Psoas muscle (tissue), 8 donors: ENCODE results near the gene POR. TPM values are rescaled to one million over a fixed set of nuclear protein-coding genes. Genes with fewer than 3 reads are reported as not detected.
A peak's percentile ranks its signal among the peaks of the same experiment; 100 is the strongest.

Experiments
- ATAC-seq, 4 donors: fragments of 200-7000 bp; cut with Tn5 transposase; one replicate each; pipeline ENCODE4 v1.9.1; 2020; ENCODE audit warnings: moderate library complexity in 3 of 4, mild to moderate bottlenecking in 2 of 4
- DNase-seq, 2 donors: peaks; one replicate each; pipeline ENCODE4 v3.0.0-alpha.2; 2020
- H3K27ac ChIP-seq: fragments of 200-600 bp; one replicate; pipeline ENCODE4 v1.8.0; 2022
- H3K27me3 ChIP-seq, 3 donors: fragments of 200-600 bp in 1 of 3; one replicate each; pipeline versions ENCODE4 v1.6.1 to v1.8.0; 2013 to 2022; ENCODE audit warnings: low read length in 2 of 3, mild to moderate bottlenecking in 2 of 3, moderate library complexity in 1 of 3; ENCODE audit not compliant: insufficient read depth in 3 of 3
- H3K36me3 ChIP-seq, 2 donors: fragments of 200-600 bp in 1 of 2; one replicate each; pipeline versions ENCODE4 v1.6.1 to v1.8.0; 2013 to 2022; ENCODE audit warnings: low read depth in 1 of 2, mild to moderate bottlenecking in 1 of 2, moderate library complexity in 1 of 2; ENCODE audit not compliant: insufficient read depth in 1 of 2
- H3K4me1 ChIP-seq: fragments of 200-600 bp; one replicate; pipeline ENCODE4 v1.8.0; 2022
- H3K4me3 ChIP-seq: fragments of 200-600 bp; one replicate; pipeline ENCODE4 v1.8.0; 2022; ENCODE audit warnings: mild to moderate bottlenecking
- H3K9me3 ChIP-seq: fragments of 200-600 bp; one replicate; pipeline ENCODE4 v1.8.0; 2022
- CTCF ChIP-seq: fragments of 200-600 bp; IDR thresholded peaks from one replicate; pipeline ENCODE4 v1.8.0; 2022; ENCODE audit warnings: antibody characterized with exemption
- WGBS, 3 donors: extraction: QIAGEN DNeasy Blood & Tissue Kit; methylation state at CpG; one replicate each; pipeline versions ENCODE4 v1.1.6 to v1.1.7; 2013; 5-methylcytosine and 5-hydroxymethylcytosine counted together
- intact Hi-C, 2 donors: fragments of 100-400 bp; cut with DNase I; formaldehyde crosslinking; loops; one replicate each; pipeline versions ENCODE4 v1.11.0 to v1.14.2; 2022
- polyA plus RNA-seq, 3 donors: library from polyadenylated mRNA; stranded (reverse); fragments of 200-250 nt; gene quantifications; one replicate each; pipeline ENCODE4 v1.2.3, GENCODE V29; 2013
- total RNA-seq, 4 donors: library from RNA; stranded (reverse); fragmentation: NEBNext Ultra II Directional in 2 of 4; extraction: Animal tissue kit (Norgen Biotek cat#: 25700) in 2 of 4; gene quantifications; one replicate each; pipeline versions ENCODE4 v1.2.1 to v1.2.4, GENCODE V29; 2021 to 2023
- donor health status: healthy with polysubstance abuse.
- donor health status: DM: no; HTN: no; CAD: no; lungs with moderate emphysema.
- donor health status: Bipolar disorder and iron deficiency.
- donor health status: healthy.
- donor health status: DM: yes; HTN: yes; CAD: no.
- donor health status: DM: no; HTN: no; CAD: no.
- donor health status: DM: no; HTN: no; CAD: no.
- donor health status: DM: yes; HTN: yes; CAD: no.

The POR gene
- total and polyA plus RNA-seq, 7 donors = 48.8 to 288 (median 138) TPM

- ATAC-seq (peak in 1 of 4 donors; percentile 2), DNase-seq (peak in 1 of 2 donors; percentile 57)
- H3K27ac ChIP-seq = no peak overlapping the region
- H3K9me3 ChIP-seq = no peaks in the 10 kb centered on the region
- no peak overlapping the region for H3K4me3 ChIP-seq
- WGBS, 3 donors = 85 to 90% (median 86%) methylated on average over 27 to 29 of the region's 29 CpGs
- TF ChIP-seq CTCF = no peak
- no peaks in the 10 kb centered on the region for H3K27me3 ChIP-seq
- H3K36me3 ChIP-seq = peaks cover 0 to 67% of the 10 kb centered on the region in 2 donors
- H3K4me1 ChIP-seq = peaks cover 9% of the 10 kb centered on the region
- intact Hi-C loops = no loop called here
These were observed 65.7 kb downstream of the POR start for GRCh38 chr7:75980430-75981202.

GRCh38 chr7:75981203-75981452 is 66.2 kb downstream of the POR start:
- Histone ChIP-seq H3K36me3 (peaks cover 0 to 72% of the 10 kb centered on the region in 2 donors), H3K4me3 (no peak overlapping the region), H3K27me3 (no peaks in the 10 kb centered on the region), H3K9me3 (no peaks in the 10 kb centered on the region), H3K27ac (no peak overlapping the region), H3K4me1 (peaks cover 9% of the 10 kb centered on the region)
- 83 to 89% (median 84%) methylated on average over 10 to 12 of the region's 12 CpGs for WGBS, 3 donors
- no peak for ATAC-seq
- no peak for TF ChIP-seq CTCF
- DNase-seq = no peak
- intact Hi-C loops = no loop called here

GRCh38 chr7:75981453-75982305 is 66.7 kb downstream of the POR start:
- H3K36me3 ChIP-seq = peaks cover 0 to 77% of the 10 kb centered on the region in 2 donors
- ATAC-seq = no peak
- no peaks in the 10 kb centered on the region for H3K27me3 ChIP-seq
- peaks cover 9% of the 10 kb centered on the region for H3K4me1 ChIP-seq
- peak in 1 of 2 donors; percentile 53 for DNase-seq
- intact Hi-C loops = no loop called here
- H3K9me3 ChIP-seq = no peaks in the 10 kb centered on the region
- TF ChIP-seq CTCF = no peak
- no peak overlapping the region for H3K27ac ChIP-seq
- WGBS, 3 donors = 86 to 89% (median 89%) methylated on average over 37 to 38 of the region's 38 CpGs
- no peak overlapping the region for H3K4me3 ChIP-seq

- H3K4me3 ChIP-seq = no peak overlapping the region
- H3K9me3 ChIP-seq = no peaks in the 10 kb centered on the region
- intact Hi-C loops = no loop called here
- peaks cover 5% of the 10 kb centered on the region for H3K4me1 ChIP-seq
- 72 to 86% (median 75%) methylated on average over 22 of the region's 22 CpGs for WGBS, 3 donors
- no peak for ATAC-seq
- H3K27ac ChIP-seq = no peak overlapping the region
- H3K36me3 ChIP-seq = peaks cover under 1 to 85% of the 10 kb centered on the region in 2 donors
- TF ChIP-seq CTCF = no peak
- DNase-seq = peak in 1 of 2 donors; percentile 56
- H3K27me3 ChIP-seq = no peaks in the 10 kb centered on the region
These were observed 67.5 kb downstream of the POR start for GRCh38 chr7:75982306-75983064.
